Gastroesophageal sphincter (tissue), 4 donors: ENCODE measurements around the gene POLR1E. TPM values are rescaled to one million over a fixed set of nuclear protein-coding genes. Genes with fewer than 3 reads are reported as not detected.
"Not testable (repeated sequence)": the region's sequence is repeated elsewhere in the genome, so short reads cannot be mapped to it uniquely, and the experiment has no call there.

Experiments used
- ATAC-seq: fragments of 150-250 bp; one replicate; pipeline ENCODE4 v1.9.1; 2016; ENCODE audit warnings: mild to moderate bottlenecking, moderate library complexity
- H3K27ac ChIP-seq, 4 donors: fragments of 200-600 bp; sonication (generic) in 3 of 4; 1 replicate in 3 of 4; 2 replicates in 1 of 4; pipeline ENCODE4 v1.5.1; 2016 to 2019
- H3K27me3 ChIP-seq: fragments of 200-600 bp; sonication (generic); one replicate; pipeline ENCODE4 v1.5.1; 2019
- H3K36me3 ChIP-seq, 2 donors: fragments of 200-600 bp; sonication (generic); one replicate each; pipeline ENCODE4 v1.5.1; 2019; ENCODE audit warnings: control low read depth in 1 of 2
- H3K4me1 ChIP-seq, 3 donors: fragments of 200-600 bp; sonication (generic); 1 replicate in 2 of 3; 2 replicates in 1 of 3; pipeline ENCODE4 v1.5.1; 2016 to 2019; ENCODE audit warnings: control low read depth in 2 of 3
- H3K4me3 ChIP-seq, 2 donors: fragments of 200-600 bp; sonication (generic); one replicate each; pipeline ENCODE4 v1.5.1; 2019; ENCODE audit warnings: mild to moderate bottlenecking in 1 of 2, moderate library complexity in 1 of 2
- H3K9me3 ChIP-seq, 3 donors: fragments of 200-600 bp; sonication (generic); one replicate each; pipeline ENCODE4 v1.5.1; 2017 to 2019; ENCODE audit warnings: control low read depth in 2 of 3
- EP300 ChIP-seq: sonication (generic); formaldehyde crosslinking; IDR thresholded peaks from one replicate; pipeline ENCODE4 v1.6.1; 2017; ENCODE audit warnings: antibody characterized with exemption, mild to moderate bottlenecking
- POLR2A ChIP-seq, 2 donors: fragments of 450-650 bp; IDR thresholded peaks; one replicate each; pipeline ENCODE4 v1.6.1; 2017; ENCODE audit warnings: antibody characterized with exemption in 2 of 2, mild to moderate bottlenecking in 2 of 2, moderate library complexity in 1 of 2
- POLR2AphosphoS5 ChIP-seq: sonication (generic); formaldehyde crosslinking; IDR thresholded peaks from one replicate; pipeline ENCODE4 v1.6.1; 2017; ENCODE audit warnings: antibody characterized with exemption
- WGBS, 2 donors: methylation state at CpG; one replicate each; pipeline ENCODE4 v1.1.5; 2018; ENCODE audit warnings: low coverage in 1 of 2; 5-methylcytosine and 5-hydroxymethylcytosine counted together
- total RNA-seq, 4 donors: library from RNA; depleted of rRNA; stranded (reverse); fragments of >200 nt; gene quantifications; one replicate each; pipeline ENCODE4 v1.1.0, GENCODE V29; 2016
- TF ChIP-seq, protein P1 (sequence below), 4 experiments: fragments of 200-600 bp in 2 of 4; fragments of 450-650 bp in 2 of 4; sonication (generic) in 1 of 4; IDR thresholded peaks; one replicate each; pipeline ENCODE4 v1.5.1; 2017 to 2019; ENCODE audit warnings: antibody characterized with exemption in 4 of 4, mild to moderate bottlenecking in 2 of 4, moderate library complexity in 2 of 4

POLR1E gene
- total RNA-seq, 4 donors from 2014 or later, result 22.3 to 44.0 (median 25.4) TPM

GRCh38 chr9:37464426-37465248, 21.1 kb upstream of the POLR1E start:
- peak overlapping the region; percentile 93 to 100 (median 99) for H3K27ac ChIP-seq
- H3K27me3 ChIP-seq, result no peaks in the 10 kb centered on the region
- peak overlapping the region; percentile 70 to 92 for H3K4me3 ChIP-seq
- ATAC-seq, result peak; percentile 49
- H3K4me1 ChIP-seq, result peaks cover 0 to 60% (median 21%) of the 10 kb centered on the region in 3 donors
- no peaks in the 10 kb centered on the region for H3K36me3 ChIP-seq
- 1 to 2% methylated on average over 6 to 10 of the region's 47 CpGs for WGBS, 2 donors
- TF ChIP-seq, protein P1, sequence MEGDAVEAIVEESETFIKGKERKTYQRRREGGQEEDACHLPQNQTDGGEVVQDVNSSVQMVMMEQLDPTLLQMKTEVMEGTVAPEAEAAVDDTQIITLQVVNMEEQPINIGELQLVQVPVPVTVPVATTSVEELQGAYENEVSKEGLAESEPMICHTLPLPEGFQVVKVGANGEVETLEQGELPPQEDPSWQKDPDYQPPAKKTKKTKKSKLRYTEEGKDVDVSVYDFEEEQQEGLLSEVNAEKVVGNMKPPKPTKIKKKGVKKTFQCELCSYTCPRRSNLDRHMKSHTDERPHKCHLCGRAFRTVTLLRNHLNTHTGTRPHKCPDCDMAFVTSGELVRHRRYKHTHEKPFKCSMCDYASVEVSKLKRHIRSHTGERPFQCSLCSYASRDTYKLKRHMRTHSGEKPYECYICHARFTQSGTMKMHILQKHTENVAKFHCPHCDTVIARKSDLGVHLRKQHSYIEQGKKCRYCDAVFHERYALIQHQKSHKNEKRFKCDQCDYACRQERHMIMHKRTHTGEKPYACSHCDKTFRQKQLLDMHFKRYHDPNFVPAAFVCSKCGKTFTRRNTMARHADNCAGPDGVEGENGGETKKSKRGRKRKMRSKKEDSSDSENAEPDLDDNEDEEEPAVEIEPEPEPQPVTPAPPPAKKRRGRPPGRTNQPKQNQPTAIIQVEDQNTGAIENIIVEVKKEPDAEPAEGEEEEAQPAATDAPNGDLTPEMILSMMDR (IDR thresholded peaks at IDR 0.05), result no peak
- no peak for TF ChIP-seq EP300
- TF ChIP-seq POLR2AphosphoS5, result peak; percentile 18
- peak; percentile 46 to 49 for TF ChIP-seq POLR2A (IDR thresholded peaks at IDR 0.05)
- no peaks in the 10 kb centered on the region for H3K9me3 ChIP-seq

DNA sequence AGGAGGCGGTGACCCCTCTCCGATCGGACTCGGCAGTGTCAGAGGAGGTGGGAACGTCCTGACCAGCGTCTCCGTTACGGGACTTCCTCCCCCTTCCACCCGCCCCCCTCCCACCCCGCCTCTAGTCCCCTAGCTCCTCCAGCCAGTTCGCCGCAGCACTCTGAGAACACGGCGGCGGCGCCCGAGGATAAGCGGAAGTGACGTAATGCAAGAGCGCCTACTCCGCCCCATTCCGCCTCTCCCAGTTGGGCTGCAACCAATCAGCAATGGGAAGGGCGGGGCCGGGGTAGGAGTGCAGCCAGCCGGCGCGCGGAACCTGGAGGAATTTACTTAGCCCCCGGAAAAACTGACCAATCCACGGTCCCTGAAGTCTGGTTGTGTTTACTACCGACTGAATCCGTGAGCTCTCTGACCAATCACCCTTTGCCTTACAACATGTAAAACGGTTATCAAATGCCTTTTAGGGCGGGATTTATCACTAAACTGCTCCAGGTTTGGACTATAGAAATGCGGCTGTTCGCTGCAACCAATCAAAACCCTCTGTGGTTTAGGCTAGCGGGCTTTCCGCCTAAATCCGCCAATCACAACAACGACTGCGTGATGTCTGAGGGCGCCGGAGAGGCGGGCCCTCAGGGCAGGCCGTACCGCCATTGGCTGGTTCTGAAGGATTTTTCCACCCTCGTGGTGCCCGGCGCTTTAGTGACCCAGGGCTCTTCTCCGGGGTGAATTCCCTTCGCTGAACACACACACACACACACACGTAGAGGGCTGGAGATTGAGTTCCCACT, 20.3 kb upstream of the POLR1E start, which contains the start of gene ZBTB5:
Gene ZBTB5 (minus strand): TSS at position 202 of the 788 bp plus-strand sequence. CDS start 22,899 bp downstream, outside the sequence.
- peak within 1 kb of the TSS; percentile 93 to 100 (median 99) for H3K27ac ChIP-seq
- peak; percentile 93 for ATAC-seq
- H3K9me3 ChIP-seq, result no peaks in the 10 kb centered on the region
- H3K4me1 ChIP-seq, result peaks cover 0 to 52% (median 21%) of the 10 kb centered on the region in 3 donors
- peak within 1 kb of the TSS; percentile 70 to 92 for H3K4me3 ChIP-seq
- H3K36me3 ChIP-seq, result no peaks in the 10 kb centered on the region
- no peaks in the 10 kb centered on the region for H3K27me3 ChIP-seq
- WGBS, 2 donors, result no CpG with 5 or more reads among the region's 52 CpGs
- TF ChIP-seq POLR2AphosphoS5 (peak; percentile 77), POLR2A (IDR thresholded peaks at IDR 0.05) (peak; percentile 37 to 54)
- TF ChIP-seq, protein P1 (IDR thresholded peaks at IDR 0.05), result no peak

GRCh38 chr9:37466037-37466709, 19.6 kb upstream of the POLR1E start:
- ATAC-seq, result peak; percentile 21
- 0% methylated on average over 5 of the region's 47 CpGs; no CpG with 5 or more reads in 1 of the 2 donors for WGBS, 2 donors
- H3K27me3 ChIP-seq, result no peaks in the 10 kb centered on the region
- H3K4me3 ChIP-seq, result peak overlapping the region; percentile 50 to 92
- H3K27ac ChIP-seq, result peak overlapping the region; percentile 75 to 100 (median 99)
- TF ChIP-seq POLR2A (IDR thresholded peaks at IDR 0.05) (no peak), EP300 (no peak), POLR2AphosphoS5 (no peak)
- TF ChIP-seq, protein P1 (IDR thresholded peaks at IDR 0.05), result peak in 1 of 4 experiments; percentile 10
- H3K36me3 ChIP-seq, result no peaks in the 10 kb centered on the region
- peaks cover 0 to 45% (median 21%) of the 10 kb centered on the region in 3 donors for H3K4me1 ChIP-seq
- no peaks in the 10 kb centered on the region for H3K9me3 ChIP-seq

- not testable (repeated sequence) for H3K4me3 ChIP-seq, H3K27me3 ChIP-seq, H3K36me3 ChIP-seq, H3K9me3 ChIP-seq, ATAC-seq
- peak overlapping the region in 2 of 4 donors; percentile 99 to 100 for H3K27ac ChIP-seq
- WGBS, 2 donors, result 89 to 90% methylated on average over 5 to 6 of the region's 17 CpGs
- H3K4me1 ChIP-seq, result peaks cover 0 to 41% (median 20%) of the 10 kb centered on the region in 3 donors
Observed at GRCh38 chr9:37467530-37467929, 18.2 kb upstream of the POLR1E start.

GRCh38 chr9:37468620-37469019, 17.1 kb upstream of the POLR1E start:
- no peak overlapping the region for H3K27ac ChIP-seq
- TF ChIP-seq EP300, result no peak
- no peak for ATAC-seq
- no peak overlapping the region for H3K4me3 ChIP-seq
- 100% methylated on average over 1 to 4 of the region's 6 CpGs for WGBS, 2 donors
- no peaks in the 10 kb centered on the region for H3K27me3 ChIP-seq
- H3K9me3 ChIP-seq, result no peaks in the 10 kb centered on the region
- H3K36me3 ChIP-seq, result no peaks in the 10 kb centered on the region
- H3K4me1 ChIP-seq, result peaks cover 0 to 36% (median 10%) of the 10 kb centered on the region in 3 donors
